Measurements from ENCODE around the gene DHRSX. TPM values are rescaled to one million over a fixed set of nuclear protein-coding genes. Genes with fewer than 3 reads are reported as not detected.

The DHRSX gene
- total and polyA plus RNA-seq, 10 of the 15 experiments (the other 5 are each of a cell fraction or from before 2014, with no cell fraction given), result 1.7 to 39.5 (median 16.5) TPM

DNA sequence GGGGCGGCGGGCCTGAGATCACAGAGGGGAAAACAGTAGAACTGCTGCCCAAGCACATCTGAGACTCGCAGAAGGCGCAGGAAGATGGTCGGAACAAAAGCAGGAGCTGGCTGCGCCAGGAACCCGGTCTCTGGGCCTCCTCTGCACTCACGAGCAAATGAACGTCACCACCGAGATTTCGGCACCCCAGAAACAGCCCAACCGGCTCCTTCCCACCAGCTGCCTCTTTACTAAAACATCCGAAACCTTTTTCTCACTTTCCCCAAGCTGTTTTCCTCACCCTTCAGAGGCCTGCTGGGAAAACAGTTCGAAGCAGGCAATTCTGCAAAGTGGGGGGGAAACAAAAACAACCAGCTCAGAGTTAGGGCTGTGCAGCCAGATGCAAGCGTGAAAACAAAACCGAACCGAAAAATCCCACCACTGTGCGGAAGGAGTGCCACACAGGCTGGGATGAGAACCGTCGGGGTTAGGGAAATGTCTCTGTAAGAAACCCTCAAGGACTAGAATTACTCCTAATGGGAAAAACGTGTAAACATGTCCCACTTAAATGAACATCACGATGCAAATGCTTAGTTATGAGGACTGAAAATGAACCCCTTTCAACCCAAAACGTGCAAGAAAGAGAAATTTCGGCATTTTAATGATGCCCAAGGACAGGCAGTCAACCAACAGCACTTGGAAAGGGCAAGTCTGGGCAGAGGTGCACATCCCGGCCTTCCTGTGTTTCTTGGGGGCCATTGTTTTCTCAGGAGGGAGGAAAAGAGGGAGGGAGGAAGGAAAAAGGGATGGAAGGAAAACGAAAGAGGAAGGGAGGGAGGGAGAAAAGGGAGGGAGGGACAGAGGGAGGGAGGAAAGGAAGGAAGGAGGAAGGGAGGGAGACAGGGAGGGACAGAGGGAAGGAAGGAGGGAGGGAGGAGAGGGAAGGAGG lies 15.8 kb downstream of the DHRSX start:
- SMC1A ChIA-PET (ENCODE audit: uncharacterized antibody, unreplicated experiment), result no interaction called here
- H3K36me3 ChIP-seq (ENCODE audit: control insufficient read depth in 2 of 2, insufficient read depth in 2 of 2, low read length in 1 of 2), result peaks cover 7 to 23% of the 10 kb centered on the region in 2 experiments

More for the DNA sequence above, 15.8 kb downstream of the DHRSX start:
- Histone ChIP-seq H3K4me2 (ENCODE audit: control insufficient read depth, insufficient read depth) (no peak overlapping the region), H3K9ac (ENCODE audit: control insufficient read depth, insufficient read depth, low read length) (no peak overlapping the region), H3K9me3 (replicated peaks; ENCODE audit: control insufficient read depth, insufficient read depth, low read length) (no peaks in the 10 kb centered on the region; the same call in 2 of the 3 replicates), H3K4me1 (ENCODE audit: control insufficient read depth, insufficient read depth, low read length) (no peaks in the 10 kb centered on the region), H3K4me3 (no peak overlapping the region), H3K27ac (ENCODE audit: control insufficient read depth, insufficient read depth) (no peak overlapping the region), H2AFZ (ENCODE audit: control insufficient read depth, low read depth, low read length) (no peak overlapping the region), H3K27me3 (replicated peaks in 1 of 2; ENCODE audit: control insufficient read depth in 2 of 2, insufficient read depth in 2 of 2, low read length in 1 of 2) (no peaks in the 10 kb centered on the region), H3K79me2 (ENCODE audit: control insufficient read depth, insufficient read depth, low read length) (no peaks in the 10 kb centered on the region; the same call in none of the 2 replicates), H4K20me1 (ENCODE audit: control insufficient read depth, insufficient read depth) (no peaks in the 10 kb centered on the region)
- DNase-seq (ENCODE audit: low read depth, low spot score) (no peak), FAIRE-seq (no peak), ATAC-seq (no peak)
- intact Hi-C loops (cut with micrococcal nuclease; ENCODE audit: unreplicated experiment), result no loop called here
- no TSS peak for BruUV-seq (replicated peaks)
- ChIA-PET RAD21 (ENCODE audit: unreplicated experiment) (no interaction called here), CTCF (no interaction called here), POLR2A (no interaction called here)
- WGBS (ENCODE audit: insufficient coverage, insufficient replicate concordance, low lambda C conversion rate, missing lambda C conversion rate), result 87% methylated on average over 26 of the region's 26 CpGs
- TF ChIP-seq ZNF592 (IDR thresholded peaks at IDR 0.05), result no peak
- no peak for TF ChIP-seq ZNF217 (IDR thresholded peaks at IDR 0.05)
- no peak for TF ChIP-seq BCL3 (IDR thresholded peaks at IDR 0.05; ENCODE audit: borderline replicate concordance, insufficient read depth, low read depth, low read length, poor library complexity, severe bottlenecking)
- no peak for TF ChIP-seq POU2F2 (IDR thresholded peaks at IDR 0.05; ENCODE audit: borderline replicate concordance, low read depth, low read length)
- TF ChIP-seq DPF2 (IDR thresholded peaks at IDR 0.05), result no peak
- no peak for TF ChIP-seq MTA3 (IDR thresholded peaks at IDR 0.05; ENCODE audit: borderline replicate concordance, low read length)
- no peak for TF ChIP-seq LARP7 (IDR thresholded peaks at IDR 0.05)
- no peak for TF ChIP-seq MXI1 (IDR thresholded peaks at IDR 0.05; ENCODE audit: low read depth, low read length)
- no peak for TF ChIP-seq SRF (IDR thresholded peaks at IDR 0.05; ENCODE audit: low read depth in 2 of 2, low read length in 2 of 2)
- no peak for TF ChIP-seq PAX5 (IDR thresholded peaks at IDR 0.05; ENCODE audit: borderline replicate concordance, low read depth, low read length)
- no peak for TF ChIP-seq E4F1 (IDR thresholded peaks at IDR 0.05; ENCODE audit: borderline replicate concordance, partially characterized antibody)
- in situ Hi-C loops (cut with MboI), result no loop called here
